PC-9 (cell line): ENCODE data around the gene COL1A2.

ENCODE experiments used
- CTCF ChIP-seq: fragments of 200-600 bp; sonication (generic); conservative IDR thresholded peaks from 2 replicates; pipeline ENCODE4 v1.6.1; 2017; ENCODE audit warnings: mixed run types, antibody characterized with exemption, mild to moderate bottlenecking, moderate library complexity
- EZH2 ChIP-seq: fragments of 200-600 bp; sonication (generic); IDR thresholded peaks from 2 replicates; pipeline ENCODE4 v1.8.0; 2017; ENCODE audit warnings: antibody characterized with exemption, low read depth

GRCh38 chr7:94432817-94433216 is 38.1 kb downstream of the COL1A2 start:
- TF ChIP-seq CTCF (no peak), EZH2 (no peak)
